GM18519 (cell line): Measurements from ENCODE around the gene IKBKG.
"Not testable (repeated sequence)": the region's sequence is repeated elsewhere in the genome, so short reads cannot be mapped to it uniquely, and the experiment has no call there.

Experiments
- ATAC-seq: cut with Tn5 transposase; IDR thresholded peaks from one replicate; pipeline ENCODE4 v1.9.1; 2021; ENCODE audit warnings: mild to moderate bottlenecking, moderate library complexity; ENCODE audit not compliant: unreplicated experiment, low FRiP score

Gene IKBKG

GRCh38 chrX:154547245-154548027 lies at the start of gene IKBKG:
TSS of gene IKBKG (plus strand) at chrX:154547620. CDS start at chrX:154552003, 4,383 bp downstream.
- peak; percentile 75 for ATAC-seq

GRCh38 chrX:154501423-154501822 lies 46.0 kb upstream of the IKBKG start:
- not testable (repeated sequence) for ATAC-seq

GRCh38 chrX:154502098-154502497 lies 45.3 kb upstream of the IKBKG start:
- no peak for ATAC-seq

- ATAC-seq = no peak
These were observed 44.4 kb upstream of the IKBKG start for GRCh38 chrX:154502989-154503388.

GRCh38 chrX:154505734-154506133 lies 41.7 kb upstream of the IKBKG start:
- no peak for ATAC-seq

- no peak for ATAC-seq
These were observed 40.7 kb upstream of the IKBKG start for GRCh38 chrX:154506483-154507332.

- ATAC-seq = no peak
These were observed 39.6 kb upstream of the IKBKG start for GRCh38 chrX:154507673-154508383.

- ATAC-seq = no peak
These were observed 39.1 kb upstream of the IKBKG start for GRCh38 chrX:154508384-154508745.

- no peak for ATAC-seq
These were observed 38.0 kb upstream of the IKBKG start for GRCh38 chrX:154509455-154509854.

GRCh38 chrX:154511761-154512160 lies 35.7 kb upstream of the IKBKG start:
- no peak for ATAC-seq

GRCh38 chrX:154512879-154513553 lies 34.4 kb upstream of the IKBKG start:
- ATAC-seq = no peak

- ATAC-seq = no peak
These were observed 33.7 kb upstream of the IKBKG start for GRCh38 chrX:154513716-154514115.

GRCh38 chrX:154515090-154515965 lies 32.1 kb upstream of the IKBKG start:
- ATAC-seq = no peak

- peak; percentile 82 for ATAC-seq
These were observed 31.3 kb upstream of the IKBKG start, which contains the start of gene FAM3A for GRCh38 chrX:154515966-154516655. TSS of gene FAM3A (minus strand) at chrX:154516232. CDS start at chrX:154515772, 460 bp downstream.

GRCh38 chrX:154516656-154517100 lies 30.7 kb upstream of the IKBKG start:
- no peak for ATAC-seq

GRCh38 chrX:154517101-154517781 lies 30.2 kb upstream of the IKBKG start:
- no peak for ATAC-seq

GRCh38 chrX:154519389-154519788 lies 28.0 kb upstream of the IKBKG start:
- no peak for ATAC-seq
